GM18519 (cell line): ENCODE measurements around the gene ZNF652.
A peak's percentile ranks its signal among the peaks of the same experiment; 100 is the strongest.
"Not testable (repeated sequence)": the region's sequence is repeated elsewhere in the genome, so short reads cannot be mapped to it uniquely, and the experiment has no call there.

Experiments
- ATAC-seq: cut with Tn5 transposase; IDR thresholded peaks from one replicate; pipeline ENCODE4 v1.9.1; 2021; ENCODE audit warnings: mild to moderate bottlenecking, moderate library complexity; ENCODE audit not compliant: unreplicated experiment, low FRiP score

The ZNF652 gene

GRCh38 chr17:49387498-49388289, 25.6 kb upstream of the ZNF652 start:
- ATAC-seq = no peak

- ATAC-seq = no peak
Measured at GRCh38 chr17:49386373-49386772, 24.3 kb upstream of the ZNF652 start.

GRCh38 chr17:49384951-49385350, 22.9 kb upstream of the ZNF652 start:
- no peak for ATAC-seq

GRCh38 chr17:49383060-49383459, 21.0 kb upstream of the ZNF652 start:
- no peak for ATAC-seq

GRCh38 chr17:49382556-49382955, 20.5 kb upstream of the ZNF652 start:
- ATAC-seq = no peak

GRCh38 chr17:49381793-49382192, 19.7 kb upstream of the ZNF652 start:
- no peak for ATAC-seq

GRCh38 chr17:49381033-49381432, 19.0 kb upstream of the ZNF652 start:
- ATAC-seq = no peak

- ATAC-seq = no peak
Measured at GRCh38 chr17:49379926-49380325, 17.9 kb upstream of the ZNF652 start.

GRCh38 chr17:49378311-49378710, 16.3 kb upstream of the ZNF652 start:
- no peak for ATAC-seq

- ATAC-seq = no peak
Measured at GRCh38 chr17:49375544-49375943, 13.5 kb upstream of the ZNF652 start.

- no peak for ATAC-seq
Measured at GRCh38 chr17:49373115-49373514, 11.1 kb upstream of the ZNF652 start.

GRCh38 chr17:49372425-49372824, 10.4 kb upstream of the ZNF652 start:
- ATAC-seq = no peak

GRCh38 chr17:49370971-49371834, 9.2 kb upstream of the ZNF652 start:
- no peak for ATAC-seq

GRCh38 chr17:49369760-49370159, 7.7 kb upstream of the ZNF652 start:
- no peak for ATAC-seq

- ATAC-seq = no peak
Measured at GRCh38 chr17:49369089-49369488, 7.0 kb upstream of the ZNF652 start.

- ATAC-seq = no peak
Measured at GRCh38 chr17:49365667-49366066, 3.6 kb upstream of the ZNF652 start.

GRCh38 chr17:49365126-49365525, 3.1 kb upstream of the ZNF652 start:
- not testable (repeated sequence) for ATAC-seq

GRCh38 chr17:49364119-49364518, 2.1 kb upstream of the ZNF652 start:
- ATAC-seq = no peak

- no peak for ATAC-seq
Measured at GRCh38 chr17:49363251-49363650, 1.2 kb upstream of the ZNF652 start.

GRCh38 chr17:49362723-49363117, 670 bp upstream of the ZNF652 start:
- no peak for ATAC-seq

- peak; percentile 18 for ATAC-seq
Measured at GRCh38 chr17:49361129-49361901, 735 bp downstream of the ZNF652 start.
